ENCODE measurements around the gene TRIM33. TPM values are rescaled to one million over a fixed set of nuclear protein-coding genes. Genes with fewer than 3 reads are reported as not detected.
"Not testable (repeated sequence)": the region's sequence is repeated elsewhere in the genome, so short reads cannot be mapped to it uniquely, and the experiment has no call there.

TRIM33 gene
- total RNA-seq, 1 experiment from 2014 or later = 40.5 TPM

GRCh38 chr1:114467491-114467890 lies 43.5 kb downstream of the TRIM33 start:
- DNase-seq (ENCODE audit: low read depth) = no peak

- no peak for DNase-seq (ENCODE audit: low read depth)
Observed at GRCh38 chr1:114466334-114467014, 44.5 kb downstream of the TRIM33 start.

- no peak for DNase-seq (ENCODE audit: low read depth)
Observed at GRCh38 chr1:114462963-114463362, 48.0 kb downstream of the TRIM33 start.

GRCh38 chr1:114462341-114462740 lies 48.7 kb downstream of the TRIM33 start:
- DNase-seq (ENCODE audit: low read depth) = no peak

- DNase-seq (ENCODE audit: low read depth) = peak; percentile 86
Observed at GRCh38 chr1:114458237-114458777, 52.7 kb downstream of the TRIM33 start.

GRCh38 chr1:114457675-114458236 lies 53.2 kb downstream of the TRIM33 start:
- no peak for DNase-seq (ENCODE audit: low read depth)

DNA sequence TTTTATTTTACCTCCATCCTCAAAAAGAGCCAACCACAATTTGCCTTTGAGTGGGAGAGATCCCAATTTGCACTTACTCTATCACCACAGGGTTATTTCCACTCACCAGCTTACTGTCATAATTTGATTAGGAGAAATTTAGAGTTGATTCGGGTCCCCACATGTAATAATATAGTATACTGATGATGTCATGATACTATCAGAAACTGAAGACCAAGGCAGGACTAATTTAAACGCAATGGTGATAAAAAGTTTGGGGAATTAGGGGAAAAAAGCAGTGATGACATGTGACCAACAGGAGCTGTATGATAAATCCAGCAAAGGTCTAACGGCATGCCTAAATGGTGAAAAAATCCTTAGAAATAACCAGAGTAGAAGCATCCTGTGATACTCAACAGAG lies 54.4 kb downstream of the TRIM33 start:
- DNase-seq (ENCODE audit: low read depth) = no peak

GRCh38 chr1:114455102-114455785 lies 55.8 kb downstream of the TRIM33 start:
- DNase-seq (ENCODE audit: low read depth) = peak; percentile 27

DNA sequence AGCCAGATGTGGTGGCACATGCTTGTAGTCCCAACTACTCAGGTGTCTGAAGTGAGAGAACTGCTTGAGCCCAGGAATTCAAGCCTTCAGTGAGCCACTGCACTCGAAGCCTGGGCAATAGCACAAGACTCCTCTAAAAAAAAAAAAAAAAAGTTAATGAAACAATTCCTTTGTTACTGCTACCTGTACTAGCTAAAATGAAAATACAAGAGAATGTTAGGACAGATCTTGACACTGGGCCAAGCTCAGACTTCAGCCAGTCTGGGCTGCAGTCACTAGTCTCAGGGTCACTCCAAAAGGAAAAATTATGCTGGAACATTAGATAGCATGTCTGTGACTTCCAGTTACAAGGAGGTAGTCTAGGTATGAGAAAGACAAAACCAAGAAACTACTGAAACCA lies 56.5 kb downstream of the TRIM33 start:
- no peak for DNase-seq (ENCODE audit: low read depth)

- no peak for DNase-seq (ENCODE audit: low read depth)
Observed at GRCh38 chr1:114453361-114453784, 57.6 kb downstream of the TRIM33 start.

DNA sequence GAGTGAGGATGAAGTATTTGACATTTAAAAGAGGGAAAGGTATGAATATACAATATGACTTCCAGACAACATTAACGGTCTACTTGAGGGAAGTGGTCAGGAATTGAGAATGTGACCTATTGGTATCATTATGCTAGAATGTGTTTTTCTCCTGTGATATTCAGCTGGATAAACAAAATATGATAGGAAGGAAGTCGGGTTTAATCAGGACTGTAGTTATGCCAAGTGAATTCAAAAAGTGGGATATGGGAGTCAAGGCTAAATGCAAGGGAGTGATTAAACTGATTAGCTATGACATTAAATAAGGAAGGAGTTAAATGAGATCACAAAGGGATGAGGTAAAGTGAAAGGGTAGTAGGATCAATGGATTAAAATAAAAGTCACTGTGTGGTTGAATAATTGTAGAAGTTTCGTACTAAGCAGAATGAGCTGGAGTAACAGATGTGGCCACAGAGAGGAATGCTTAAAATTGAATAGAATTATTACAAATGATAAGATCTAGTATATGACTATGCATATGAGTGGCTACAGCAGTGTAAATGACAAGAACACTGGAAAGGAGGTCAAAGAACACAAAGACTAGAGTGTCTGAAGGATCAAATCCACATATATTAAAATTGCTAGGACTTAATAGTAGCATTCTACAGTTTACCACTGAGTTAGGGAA lies 62.5 kb downstream of the TRIM33 start:
- DNase-seq (ENCODE audit: low read depth) = no peak

DNA sequence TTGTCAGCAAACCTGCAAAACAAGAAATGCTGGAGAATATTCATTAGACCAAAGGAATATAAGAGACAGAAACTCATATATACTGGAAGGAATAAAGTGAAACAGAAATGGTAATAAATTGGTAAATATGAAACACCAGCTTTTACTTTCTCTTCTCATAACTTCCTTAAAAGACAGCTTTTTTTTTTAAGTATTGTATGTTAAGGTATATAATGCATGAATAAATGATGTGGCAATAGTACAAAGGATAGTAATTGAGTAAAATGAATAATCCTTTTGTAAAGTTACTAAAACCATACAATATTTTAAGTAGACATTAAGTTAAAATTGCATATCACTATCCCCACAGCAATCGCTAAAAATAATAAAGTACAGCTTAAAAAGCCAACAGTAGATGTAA lies 64.8 kb downstream of the TRIM33 start:
- no peak for DNase-seq (ENCODE audit: low read depth)

DNA sequence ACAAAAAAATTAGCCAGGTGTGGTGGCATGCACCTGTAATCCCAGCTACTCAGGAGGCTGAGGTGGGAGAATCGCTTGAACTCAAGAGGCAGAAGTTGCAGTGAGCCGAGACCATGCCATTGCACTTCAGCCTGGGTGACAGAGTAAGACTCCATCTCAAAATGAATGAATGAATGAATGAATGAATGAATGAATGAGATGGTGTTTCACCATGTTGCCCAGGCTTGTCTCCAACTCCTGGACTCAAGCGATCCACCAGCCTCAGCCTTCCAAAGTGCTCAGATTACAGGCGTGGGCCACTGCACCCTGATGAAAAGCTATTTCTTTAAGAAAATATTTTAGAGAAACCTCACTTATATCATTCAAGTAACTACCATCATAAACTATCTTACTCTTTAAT lies 67.8 kb downstream of the TRIM33 start:
- not testable (repeated sequence) for DNase-seq (ENCODE audit: low read depth)

GRCh38 chr1:114441332-114441731 lies 69.7 kb downstream of the TRIM33 start:
- DNase-seq (ENCODE audit: low read depth) = no peak

DNA sequence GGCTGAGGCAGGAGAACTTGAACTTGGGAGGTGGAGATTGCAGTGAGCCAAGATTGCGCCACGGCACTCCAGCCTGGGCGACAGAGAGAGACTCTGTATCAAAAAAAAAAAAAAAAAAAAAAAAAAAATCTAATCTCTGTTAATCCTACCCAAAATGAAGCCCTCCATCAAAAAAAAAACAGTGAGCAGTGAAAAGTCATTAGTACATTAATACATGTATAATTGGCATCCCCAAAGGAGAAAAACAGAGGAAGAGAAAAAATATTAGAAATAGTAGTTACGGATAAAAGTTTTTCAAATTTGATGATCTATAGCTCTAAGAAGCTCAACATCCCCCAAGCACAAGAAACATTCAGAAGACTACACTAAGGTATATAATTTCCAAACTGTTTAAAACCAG lies 71.6 kb downstream of the TRIM33 start:
- DNase-seq (ENCODE audit: low read depth) = no peak

- no peak for DNase-seq (ENCODE audit: low read depth)
Observed at GRCh38 chr1:114437812-114438211, 73.2 kb downstream of the TRIM33 start.

- no peak for DNase-seq (ENCODE audit: low read depth)
Observed at GRCh38 chr1:114436799-114437198, 74.2 kb downstream of the TRIM33 start.

GRCh38 chr1:114435088-114435715 lies 75.8 kb downstream of the TRIM33 start:
- DNase-seq (ENCODE audit: low read depth) = no peak

DNA sequence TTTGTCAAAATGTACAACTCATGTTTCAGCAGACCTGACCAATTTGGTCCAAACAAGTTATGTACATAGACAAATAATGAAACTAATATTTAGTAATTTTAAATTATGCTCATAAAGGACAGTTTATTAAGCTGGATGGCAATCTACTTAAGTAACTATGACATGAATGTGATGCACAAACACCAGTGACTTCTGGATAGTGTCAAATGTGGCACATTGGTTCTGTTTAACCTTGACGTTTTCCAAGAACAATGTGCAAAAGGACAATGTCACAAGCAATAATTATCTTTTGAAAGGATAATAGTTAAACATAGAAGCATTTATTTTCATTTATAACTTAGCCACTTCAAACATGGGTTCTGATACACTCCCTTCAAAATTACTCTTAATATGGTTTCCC lies 80.0 kb downstream of the TRIM33 start:
- no peak for DNase-seq (ENCODE audit: low read depth)

DNA sequence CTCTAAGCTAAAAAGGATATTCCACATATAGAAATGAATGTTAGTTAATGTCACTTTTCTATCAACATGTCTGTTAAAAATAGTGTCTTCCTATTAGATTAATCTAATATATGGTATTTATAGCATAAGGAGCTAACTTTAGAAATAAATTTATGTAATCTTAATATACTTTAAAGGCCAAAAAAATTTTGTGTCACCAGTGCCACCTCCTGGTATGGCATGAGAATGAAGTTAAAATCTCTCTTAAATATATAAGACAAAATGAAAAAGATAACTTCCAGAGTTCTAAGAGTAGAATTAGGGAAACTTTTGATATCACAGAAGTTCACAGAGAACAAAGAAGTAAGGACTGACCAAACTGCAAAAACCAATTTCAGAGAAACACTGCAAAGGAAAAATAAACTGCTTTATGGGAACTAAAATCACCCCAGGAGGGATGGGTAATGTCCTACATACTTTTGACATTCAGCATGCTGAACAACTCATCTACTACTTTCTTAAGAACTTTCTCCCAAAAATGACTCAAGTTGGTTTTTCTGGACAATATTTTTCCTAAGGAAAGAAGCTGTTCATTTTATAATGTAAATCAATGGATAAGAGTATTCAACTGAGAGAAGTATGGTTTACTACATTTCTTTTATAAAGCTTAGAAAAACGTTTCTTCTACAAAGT lies 82.8 kb downstream of the TRIM33 start:
- DNase-seq (ENCODE audit: low read depth) = no peak

- DNase-seq (ENCODE audit: low read depth) = no peak
Observed at GRCh38 chr1:114427612-114428011, 83.4 kb downstream of the TRIM33 start.

Measured in HT1080 (cell line).